Loucy (cell line): ENCODE measurements around the gene MTSS2.
A peak's percentile ranks its signal among the peaks of the same experiment; 100 is the strongest.

Experiments
- H2AFZ ChIP-seq: fragments of 200-600 bp; sonication (generic); 2 replicates; pipeline ENCODE4 v1.6.0; 2016; ENCODE audit warnings: antibody characterized with exemption, mild to moderate bottlenecking, low read length, moderate library complexity
- H3F3A ChIP-seq: fragments of 200-600 bp; 2 replicates; pipeline ENCODE4 v1.6.0; 2016; ENCODE audit warnings: antibody characterized with exemption, low read depth, mild to moderate bottlenecking
- H3K27me3 ChIP-seq: fragments of 200-600 bp; sonication (generic); 2 replicates; pipeline ENCODE4 v1.6.1; 2014; ENCODE audit warnings: low read length, mild to moderate bottlenecking; ENCODE audit not compliant: insufficient read depth, poor library complexity, severe bottlenecking
- H3K36me3 ChIP-seq: fragments of 200-600 bp; sonication (generic); 2 replicates; pipeline ENCODE4 v1.6.1; 2016; ENCODE audit warnings: low read length; ENCODE audit not compliant: insufficient read depth
- H3K4me1 ChIP-seq: fragments of 200-600 bp; sonication (generic); 2 replicates; pipeline ENCODE4 v1.5.1; 2014; ENCODE audit warnings: low read length, mild to moderate bottlenecking; ENCODE audit not compliant: insufficient read depth, poor library complexity, severe bottlenecking
- H3K4me2 ChIP-seq: fragments of 200-600 bp; sonication (generic); 2 replicates; pipeline ENCODE4 v1.6.0; 2014; ENCODE audit warnings: antibody characterized with exemption, low read length, low read depth, mild to moderate bottlenecking; ENCODE audit not compliant: poor library complexity, severe bottlenecking
- H3K4me3 ChIP-seq: fragments of 200-600 bp; sonication (generic); 2 replicates; pipeline ENCODE4 v1.5.1; 2014; ENCODE audit warnings: low read length, mild to moderate bottlenecking, mixed read lengths; ENCODE audit not compliant: poor library complexity, severe bottlenecking
- H3K79me2 ChIP-seq: fragments of 200-600 bp; sonication (generic); 2 replicates; pipeline ENCODE4 v1.6.1; 2014; ENCODE audit warnings: low read length; ENCODE audit not compliant: insufficient read depth
- H3K9ac ChIP-seq: fragments of 200-600 bp; sonication (generic); 2 replicates; pipeline ENCODE4 v1.6.0; 2014; ENCODE audit warnings: mild to moderate bottlenecking, low read depth, low read length, moderate library complexity; ENCODE audit not compliant: poor library complexity, severe bottlenecking
- H3K9me2 ChIP-seq: fragments of 200-600 bp; sonication (generic); replicated peaks from 2 replicates; pipeline ENCODE4 v1.6.1; 2016; ENCODE audit warnings: low read depth, low read length, mixed read lengths
- H3K9me3 ChIP-seq: fragments of 200-600 bp; sonication (generic); 2 replicates; pipeline ENCODE4 v1.6.1; 2014; ENCODE audit warnings: mild to moderate bottlenecking, antibody characterized with exemption, low read length, low read depth; ENCODE audit not compliant: insufficient read depth
- H4K20me1 ChIP-seq: fragments of 200-600 bp; sonication (generic); 2 replicates; pipeline ENCODE4 v1.6.0; 2014; ENCODE audit warnings: antibody characterized with exemption, low read length, mild to moderate bottlenecking; ENCODE audit not compliant: insufficient read depth, poor library complexity, severe bottlenecking
- EZH2phosphoT487 ChIP-seq: fragments of 200-600 bp; IDR thresholded peaks from 2 replicates; pipeline ENCODE4 v1.6.1; 2018; ENCODE audit warnings: antibody characterized with exemption, mild to moderate bottlenecking, moderate library complexity, borderline replicate concordance
- TF ChIP-seq, protein P1 (sequence below): fragments of 200-600 bp; sonication (generic); conservative IDR thresholded peaks from 2 replicates; pipeline ENCODE4 v1.5.1; 2014; ENCODE audit warnings: mild to moderate bottlenecking, antibody characterized with exemption, low read length

The MTSS2 gene

GRCh38 chr16:70685061-70685937 lies 554 bp downstream of the MTSS2 start:
- H4K20me1 ChIP-seq = peaks cover 6% of the 10 kb centered on the region
- peaks cover 27% of the 10 kb centered on the region for H3K4me1 ChIP-seq
- H3K4me3 ChIP-seq = peak overlapping the region; percentile 75
- no peaks in the 10 kb centered on the region for H3K27me3 ChIP-seq
- H3K79me2 ChIP-seq = peaks cover 18% of the 10 kb centered on the region; the same call in 1 of the 2 replicates
- peak overlapping the region; percentile 80 for H3K4me2 ChIP-seq
- peak overlapping the region; percentile 72 for H3K9ac ChIP-seq
- no peak for TF ChIP-seq EZH2phosphoT487
- TF ChIP-seq, protein P1, sequence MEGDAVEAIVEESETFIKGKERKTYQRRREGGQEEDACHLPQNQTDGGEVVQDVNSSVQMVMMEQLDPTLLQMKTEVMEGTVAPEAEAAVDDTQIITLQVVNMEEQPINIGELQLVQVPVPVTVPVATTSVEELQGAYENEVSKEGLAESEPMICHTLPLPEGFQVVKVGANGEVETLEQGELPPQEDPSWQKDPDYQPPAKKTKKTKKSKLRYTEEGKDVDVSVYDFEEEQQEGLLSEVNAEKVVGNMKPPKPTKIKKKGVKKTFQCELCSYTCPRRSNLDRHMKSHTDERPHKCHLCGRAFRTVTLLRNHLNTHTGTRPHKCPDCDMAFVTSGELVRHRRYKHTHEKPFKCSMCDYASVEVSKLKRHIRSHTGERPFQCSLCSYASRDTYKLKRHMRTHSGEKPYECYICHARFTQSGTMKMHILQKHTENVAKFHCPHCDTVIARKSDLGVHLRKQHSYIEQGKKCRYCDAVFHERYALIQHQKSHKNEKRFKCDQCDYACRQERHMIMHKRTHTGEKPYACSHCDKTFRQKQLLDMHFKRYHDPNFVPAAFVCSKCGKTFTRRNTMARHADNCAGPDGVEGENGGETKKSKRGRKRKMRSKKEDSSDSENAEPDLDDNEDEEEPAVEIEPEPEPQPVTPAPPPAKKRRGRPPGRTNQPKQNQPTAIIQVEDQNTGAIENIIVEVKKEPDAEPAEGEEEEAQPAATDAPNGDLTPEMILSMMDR = no peak
- H3K9me2 ChIP-seq = no peaks in the 10 kb centered on the region
- H3F3A ChIP-seq = no peaks in the 10 kb centered on the region
- H3K9me3 ChIP-seq = no peaks in the 10 kb centered on the region
- H2AFZ ChIP-seq = peak overlapping the region; percentile 15; the same call in 1 of the 2 replicates
- H3K36me3 ChIP-seq = no peaks in the 10 kb centered on the region

DNA sequence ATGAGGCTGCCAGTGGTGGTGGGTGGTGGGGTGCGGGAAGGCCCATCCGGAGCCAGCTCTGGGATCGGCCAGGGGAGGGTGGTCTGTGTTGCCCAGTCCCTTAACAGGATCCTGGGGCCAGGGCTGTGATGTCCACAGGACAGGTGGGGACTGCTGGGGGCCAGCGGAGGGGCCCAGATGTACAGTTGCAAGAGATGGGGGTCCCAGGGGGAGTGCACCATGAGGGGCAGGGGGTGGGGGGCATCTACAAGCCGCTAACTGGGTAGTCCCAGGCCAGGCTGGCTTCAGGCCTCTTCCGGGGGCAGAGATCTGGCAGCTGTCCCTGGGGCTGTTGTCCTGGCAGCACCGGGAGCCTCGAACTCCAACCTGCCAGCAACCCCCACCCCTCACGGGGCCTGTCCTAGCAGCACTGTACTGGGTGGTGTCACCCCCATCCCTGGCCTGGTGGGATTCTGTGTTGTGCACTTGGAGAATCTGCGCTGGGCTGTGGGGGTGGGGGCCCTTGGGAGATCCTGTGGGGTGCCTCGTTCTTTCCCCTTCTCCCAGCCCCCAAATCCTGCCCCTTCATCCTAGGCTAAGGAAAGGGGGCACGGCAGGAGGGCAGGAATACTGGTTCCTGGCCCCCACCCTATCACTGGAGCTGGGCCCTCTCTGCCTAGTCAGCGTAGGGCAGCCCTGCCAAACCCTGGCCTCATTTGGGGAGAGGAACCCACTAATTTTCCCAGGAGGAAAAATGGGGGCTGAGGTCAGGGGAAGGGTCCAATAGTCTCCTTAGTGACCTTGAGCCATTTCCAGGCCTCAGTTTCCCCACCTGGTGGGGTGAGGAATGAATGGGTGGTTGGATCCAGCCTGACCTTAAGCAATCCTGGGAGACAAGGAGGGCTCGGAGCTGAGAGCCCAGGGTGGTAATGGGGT lies 1.4 kb downstream of the MTSS2 start:
- TF ChIP-seq EZH2phosphoT487 = no peak
- TF ChIP-seq, protein P1 = no peak
- Histone ChIP-seq H4K20me1 (peaks cover 6% of the 10 kb centered on the region), H3K9me2 (no peaks in the 10 kb centered on the region), H3K79me2 (peaks cover 18% of the 10 kb centered on the region; the same call in 1 of the 2 replicates), H3K4me1 (peaks cover 27% of the 10 kb centered on the region), H3K9ac (peak overlapping the region; percentile 72), H3K4me2 (peak overlapping the region; percentile 80), H3K4me3 (peak overlapping the region; percentile 75), H2AFZ (no peak overlapping the region), H3K9me3 (no peaks in the 10 kb centered on the region), H3K27me3 (no peaks in the 10 kb centered on the region), H3F3A (no peaks in the 10 kb centered on the region), H3K36me3 (no peaks in the 10 kb centered on the region)

GRCh38 chr16:70683146-70683944 lies 2.5 kb downstream of the MTSS2 start:
- H3K9ac ChIP-seq = peak overlapping the region; percentile 46
- H3F3A ChIP-seq = no peaks in the 10 kb centered on the region
- H4K20me1 ChIP-seq = peaks cover 6% of the 10 kb centered on the region
- H2AFZ ChIP-seq = no peak overlapping the region
- H3K9me3 ChIP-seq = no peaks in the 10 kb centered on the region
- no peaks in the 10 kb centered on the region for H3K27me3 ChIP-seq
- H3K36me3 ChIP-seq = no peaks in the 10 kb centered on the region
- no peak for TF ChIP-seq EZH2phosphoT487
- TF ChIP-seq, protein P1 = no peak
- H3K4me1 ChIP-seq = peaks cover 25% of the 10 kb centered on the region
- peak overlapping the region; percentile 80 for H3K4me2 ChIP-seq
- H3K4me3 ChIP-seq = peak overlapping the region; percentile 13
- H3K79me2 ChIP-seq = peaks cover 18% of the 10 kb centered on the region; the same call in 1 of the 2 replicates
- H3K9me2 ChIP-seq = no peaks in the 10 kb centered on the region
